GM21381 (cell line): Measurements from ENCODE around the gene IFT88.

Source experiments
- ATAC-seq: cut with Tn5 transposase; IDR thresholded peaks from one replicate; pipeline ENCODE4 v1.9.1; 2021; ENCODE audit warnings: mild to moderate bottlenecking, moderate library complexity; ENCODE audit not compliant: unreplicated experiment

Gene IFT88

GRCh38 chr13:20711301-20712044 lies 144.5 kb downstream of the IFT88 start:
- no peak for ATAC-seq

GRCh38 chr13:20713014-20713376 lies 146.0 kb downstream of the IFT88 start:
- no peak for ATAC-seq

GRCh38 chr13:20713751-20714150 lies 146.8 kb downstream of the IFT88 start:
- ATAC-seq: no peak

GRCh38 chr13:20714161-20714560 lies 147.2 kb downstream of the IFT88 start:
- no peak for ATAC-seq

GRCh38 chr13:20714563-20715329 lies 147.8 kb downstream of the IFT88 start:
- no peak for ATAC-seq

GRCh38 chr13:20715330-20715712 lies 148.4 kb downstream of the IFT88 start:
- no peak for ATAC-seq

GRCh38 chr13:20716951-20717350 lies 150.0 kb downstream of the IFT88 start:
- no peak for ATAC-seq

- no peak for ATAC-seq
Measured at GRCh38 chr13:20717581-20718542, 150.9 kb downstream of the IFT88 start.

- ATAC-seq: no peak
Measured at GRCh38 chr13:20718958-20719566, 152.1 kb downstream of the IFT88 start.

- ATAC-seq: no peak
Measured at GRCh38 chr13:20719783-20720182, 152.8 kb downstream of the IFT88 start.

GRCh38 chr13:20720499-20720898 lies 153.5 kb downstream of the IFT88 start:
- no peak for ATAC-seq

- ATAC-seq: no peak
Measured at GRCh38 chr13:20721058-20721453, 154.1 kb downstream of the IFT88 start.

- ATAC-seq: no peak
Measured at GRCh38 chr13:20721454-20722357, 154.7 kb downstream of the IFT88 start.

GRCh38 chr13:20727856-20728255 lies 160.9 kb downstream of the IFT88 start:
- ATAC-seq: no peak

GRCh38 chr13:20728579-20729311 lies 161.8 kb downstream of the IFT88 start:
- ATAC-seq: no peak

GRCh38 chr13:20729633-20730585 lies 163.0 kb downstream of the IFT88 start:
- ATAC-seq: no peak

- ATAC-seq: no peak
Measured at GRCh38 chr13:20738616-20739015, 171.7 kb downstream of the IFT88 start.

GRCh38 chr13:20740021-20740420 lies 173.1 kb downstream of the IFT88 start:
- no peak for ATAC-seq
